HK-2 (cell line): Measurements from ENCODE around the gene PCDHB6.
A peak's percentile ranks its signal among the peaks of the same experiment; 100 is the strongest.
"Not testable (repeated sequence)": the region's sequence is repeated elsewhere in the genome, so short reads cannot be mapped to it uniquely, and the experiment has no call there.

Source experiments
- DNase-seq: peaks from one replicate; pipeline ENCODE4 v3.0.0-alpha.2; 2018; ENCODE audit not compliant: unreplicated experiment

PCDHB6 gene

DNA sequence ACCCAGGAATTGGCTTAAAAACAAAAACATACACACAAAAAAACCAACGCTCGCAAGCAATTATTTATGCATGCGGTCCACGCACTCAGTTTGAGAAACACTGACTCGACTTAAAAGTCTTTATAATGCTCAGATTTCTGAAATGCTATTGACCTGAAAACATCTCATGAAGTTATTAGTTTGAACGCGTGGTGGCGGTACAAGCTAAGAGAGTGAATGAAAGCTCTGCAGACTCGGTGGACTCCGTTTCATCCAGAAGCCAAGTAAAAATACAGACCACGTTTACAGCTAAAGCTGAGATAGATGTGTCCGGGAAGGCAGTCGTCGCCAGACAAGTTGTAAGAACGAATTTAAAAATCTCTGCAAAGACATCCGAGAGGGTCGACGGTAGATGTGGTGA, at the start of gene PCDHB6:
Gene PCDHB6, plus strand, starts transcription at position 246 of the 400 bp plus-strand sequence. CDS start 201 bp downstream, outside the sequence.
- DNase-seq, result no peak

DNA sequence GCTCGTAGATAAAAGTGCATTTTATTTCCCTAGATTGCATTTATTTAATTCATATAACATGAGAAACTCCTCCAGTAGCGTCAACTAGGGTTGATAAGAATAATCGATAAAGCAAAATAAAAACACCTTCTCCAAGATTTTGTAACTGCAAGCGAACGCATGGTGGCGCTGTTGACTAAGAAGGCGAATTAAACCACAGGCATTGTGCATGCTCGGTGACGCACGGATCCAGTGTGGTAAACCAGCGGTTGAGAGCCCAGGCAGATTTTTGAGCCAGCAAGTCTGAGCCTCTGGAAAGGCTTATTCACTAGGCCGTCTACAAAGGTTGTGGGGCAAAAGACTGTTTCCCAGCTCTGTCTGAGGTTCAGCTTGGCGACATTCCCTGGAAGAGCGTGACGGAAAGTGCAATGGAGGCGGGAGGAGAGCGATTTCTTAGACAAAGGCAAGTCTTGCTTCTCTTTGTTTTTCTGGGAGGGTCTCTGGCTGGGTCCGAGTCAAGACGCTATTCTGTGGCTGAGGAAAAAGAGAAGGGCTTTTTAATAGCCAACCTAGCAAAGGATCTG, 49.5 kb upstream of the PCDHB6 start, which contains the start of gene PCDHB3:
Gene PCDHB3, plus strand, starts transcription at position 231 of the 563 bp plus-strand sequence. Its CDS starts 177 bp downstream, at position 408.
- DNase-seq, result peak; percentile 65

DNA sequence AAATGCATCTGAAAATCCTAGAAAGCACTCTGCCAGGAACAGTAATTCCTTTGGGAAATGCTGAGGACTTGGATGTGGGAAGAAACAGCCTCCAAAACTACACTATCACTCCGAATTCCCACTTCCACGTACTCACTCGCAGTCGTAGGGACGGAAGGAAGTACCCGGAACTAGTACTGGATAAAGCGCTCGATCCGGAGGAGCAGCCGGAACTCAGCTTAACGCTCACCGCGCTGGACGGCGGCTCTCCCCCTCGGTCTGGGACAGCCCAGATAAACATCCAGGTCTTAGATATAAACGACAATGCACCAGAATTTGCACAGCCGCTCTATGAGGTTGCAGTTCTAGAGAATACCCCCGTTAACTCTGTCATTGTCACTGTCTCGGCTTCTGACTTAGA, 48.8 kb upstream of the PCDHB6 start:
- no peak for DNase-seq

- not testable (repeated sequence) for DNase-seq
Observed at GRCh38 chr5:141102070-141102469, 47.8 kb upstream of the PCDHB6 start.

GRCh38 chr5:141102471-141102870, 47.4 kb upstream of the PCDHB6 start:
- DNase-seq, result not testable (repeated sequence)

DNA sequence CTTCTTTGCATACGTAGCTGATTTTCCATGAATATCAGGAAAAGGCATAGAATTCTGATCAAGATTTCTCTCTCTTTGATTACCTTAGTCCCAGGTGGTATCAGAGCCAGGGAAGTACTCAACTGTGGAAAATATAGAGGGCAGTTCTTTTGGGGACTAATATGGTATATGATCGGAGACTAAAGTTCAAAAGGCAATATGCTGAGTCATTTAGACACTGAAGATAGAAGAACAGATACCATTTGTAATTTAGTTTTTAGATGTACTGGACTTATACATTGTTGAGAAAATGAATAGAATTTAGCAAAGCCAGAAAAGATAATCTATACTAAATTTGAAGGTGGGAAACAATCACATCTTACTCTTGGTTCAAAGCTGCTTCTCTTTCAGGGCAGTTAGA, 44.5 kb upstream of the PCDHB6 start:
- no peak for DNase-seq

DNA sequence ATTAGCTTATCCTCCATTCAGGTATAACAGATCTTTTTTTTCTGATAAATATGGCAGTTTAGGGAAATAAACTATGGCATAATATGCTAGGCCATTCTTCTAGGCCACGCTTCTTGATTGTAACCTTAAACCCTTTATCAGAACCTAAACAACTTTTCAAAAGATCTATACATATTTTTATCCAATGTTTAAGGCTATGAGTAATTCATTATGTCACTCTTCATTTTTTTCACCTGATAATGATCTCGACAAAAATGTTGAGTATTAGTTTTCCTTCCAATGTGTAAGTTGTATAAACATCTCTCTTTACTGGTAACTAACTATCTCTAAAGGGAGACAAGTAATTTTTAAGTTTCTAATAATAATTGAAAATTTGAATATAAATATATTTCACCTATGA, 30.6 kb upstream of the PCDHB6 start:
- DNase-seq, result no peak

DNA sequence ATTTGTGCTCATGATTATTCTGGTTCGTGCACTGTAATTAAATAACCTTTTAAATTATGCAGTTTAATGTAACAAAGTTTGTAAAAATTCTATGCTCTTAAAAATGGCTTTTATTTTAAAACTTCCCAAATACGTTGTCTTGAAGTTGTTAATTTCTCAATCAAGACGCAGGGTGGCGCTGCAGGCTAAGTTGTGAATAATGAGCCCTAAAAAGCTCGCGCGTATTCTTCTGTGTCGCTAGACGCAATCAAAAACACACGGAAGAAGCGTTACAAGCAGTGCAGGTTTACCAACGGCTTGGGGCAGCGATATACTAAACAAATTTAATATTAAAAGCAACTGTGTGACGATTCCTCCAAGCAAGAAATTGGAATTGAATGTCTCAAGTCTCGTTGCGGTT, 28.3 kb upstream of the PCDHB6 start, which contains the start of gene PCDHB4:
Gene PCDHB4, plus strand, starts transcription at position 256 of the 400 bp plus-strand sequence. CDS start 181 bp downstream, outside the sequence.
- no peak for DNase-seq

- DNase-seq, result no peak
Observed at GRCh38 chr5:141121985-141122384, 27.9 kb upstream of the PCDHB6 start.

GRCh38 chr5:141123396-141124135, 26.3 kb upstream of the PCDHB6 start:
- not testable (repeated sequence) for DNase-seq

- DNase-seq, result no peak
Observed at GRCh38 chr5:141127305-141127704, 22.6 kb upstream of the PCDHB6 start.

- DNase-seq, result no peak
Observed at GRCh38 chr5:141135030-141135717, 14.7 kb upstream of the PCDHB6 start, which contains the start of gene PCDHB5. Gene PCDHB5 (plus strand): TSS chr5:141135206. CDS start chr5:141135435, 229 bp downstream.

- no peak for DNase-seq
Observed at GRCh38 chr5:141135718-141136266, 14.1 kb upstream of the PCDHB6 start.

DNA sequence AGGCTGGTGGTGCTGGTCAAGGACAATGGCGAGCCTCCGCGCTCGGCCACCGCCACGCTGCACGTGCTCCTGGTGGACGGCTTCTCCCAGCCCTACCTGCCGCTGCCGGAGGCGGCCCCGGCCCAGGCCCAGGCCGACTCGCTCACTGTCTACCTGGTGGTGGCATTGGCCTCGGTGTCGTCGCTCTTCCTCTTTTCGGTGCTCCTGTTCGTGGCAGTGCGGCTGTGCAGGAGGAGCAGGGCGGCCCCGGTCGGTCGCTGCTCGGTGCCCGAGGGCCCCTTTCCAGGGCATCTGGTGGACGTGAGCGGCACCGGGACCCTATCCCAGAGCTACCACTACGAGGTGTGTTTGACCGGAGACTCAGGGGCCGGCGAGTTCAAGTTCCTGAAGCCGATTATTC, 12.5 kb upstream of the PCDHB6 start:
- not testable (repeated sequence) for DNase-seq

DNA sequence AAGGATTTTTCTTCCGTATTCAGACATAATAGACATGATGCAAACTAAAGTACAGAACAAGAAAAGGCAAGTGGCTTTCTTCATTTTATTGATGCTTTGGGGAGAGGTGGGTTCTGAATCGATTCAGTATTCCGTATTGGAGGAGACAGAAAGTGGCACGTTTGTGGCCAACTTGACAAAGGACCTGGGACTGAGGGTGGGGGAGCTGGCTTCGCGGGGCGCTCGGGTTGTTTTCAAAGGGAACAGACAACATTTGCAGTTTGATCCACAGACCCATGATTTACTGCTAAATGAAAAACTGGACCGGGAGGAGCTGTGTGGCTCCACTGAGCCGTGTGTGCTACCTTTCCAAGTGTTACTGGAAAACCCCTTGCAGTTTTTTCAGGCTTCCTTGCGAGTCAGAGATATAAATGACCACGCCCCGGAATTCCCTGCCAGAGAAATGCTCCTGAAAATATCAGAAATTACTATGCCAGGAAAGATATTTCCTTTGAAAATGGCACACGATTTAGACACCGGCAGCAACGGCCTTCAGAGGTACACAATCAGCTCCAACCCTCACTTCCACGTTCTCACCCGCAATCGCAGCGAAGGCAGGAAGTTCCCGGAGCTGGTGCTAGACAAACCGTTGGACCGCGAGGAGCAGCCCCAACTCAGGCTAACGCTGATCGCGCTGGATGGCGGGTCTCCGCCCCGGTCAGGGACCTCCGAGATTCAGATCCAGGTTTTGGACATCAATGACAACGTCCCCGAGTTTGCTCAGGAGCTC, 551 bp downstream of the PCDHB6 start:
- DNase-seq, result no peak

DNA sequence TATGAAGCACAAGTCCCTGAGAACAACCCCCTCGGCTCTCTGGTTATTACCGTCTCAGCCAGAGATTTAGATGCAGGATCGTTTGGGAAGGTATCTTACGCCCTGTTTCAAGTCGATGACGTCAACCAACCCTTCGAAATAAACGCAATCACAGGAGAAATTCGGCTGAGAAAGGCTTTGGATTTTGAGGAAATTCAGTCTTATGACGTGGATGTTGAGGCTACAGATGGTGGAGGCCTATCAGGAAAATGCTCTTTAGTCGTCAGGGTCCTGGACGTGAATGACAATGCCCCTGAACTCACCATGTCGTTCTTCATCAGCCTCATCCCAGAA, 1.1 kb downstream of the PCDHB6 start:
- DNase-seq, result no peak

DNA sequence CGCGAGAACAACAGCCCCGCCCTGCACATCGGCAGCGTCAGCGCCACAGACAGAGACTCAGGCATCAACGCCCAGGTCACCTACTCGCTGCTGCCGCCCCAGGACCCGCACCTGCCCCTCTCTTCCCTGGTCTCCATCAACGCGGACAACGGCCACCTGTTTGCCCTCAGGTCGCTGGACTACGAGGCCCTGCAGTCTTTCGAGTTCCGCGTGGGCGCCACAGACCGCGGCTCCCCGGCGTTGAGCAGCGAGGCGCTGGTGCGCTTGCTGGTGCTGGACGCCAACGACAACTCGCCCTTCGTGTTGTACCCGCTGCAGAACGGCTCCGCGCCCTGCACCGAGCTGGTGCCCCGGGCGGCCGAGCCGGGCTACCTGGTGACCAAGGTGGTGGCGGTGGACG, 1.8 kb downstream of the PCDHB6 start:
- DNase-seq, result not testable (repeated sequence)

GRCh38 chr5:141152096-141152495, 2.2 kb downstream of the PCDHB6 start:
- DNase-seq, result not testable (repeated sequence)

GRCh38 chr5:141155540-141156374, 5.9 kb downstream of the PCDHB6 start:
- DNase-seq, result no peak

DNA sequence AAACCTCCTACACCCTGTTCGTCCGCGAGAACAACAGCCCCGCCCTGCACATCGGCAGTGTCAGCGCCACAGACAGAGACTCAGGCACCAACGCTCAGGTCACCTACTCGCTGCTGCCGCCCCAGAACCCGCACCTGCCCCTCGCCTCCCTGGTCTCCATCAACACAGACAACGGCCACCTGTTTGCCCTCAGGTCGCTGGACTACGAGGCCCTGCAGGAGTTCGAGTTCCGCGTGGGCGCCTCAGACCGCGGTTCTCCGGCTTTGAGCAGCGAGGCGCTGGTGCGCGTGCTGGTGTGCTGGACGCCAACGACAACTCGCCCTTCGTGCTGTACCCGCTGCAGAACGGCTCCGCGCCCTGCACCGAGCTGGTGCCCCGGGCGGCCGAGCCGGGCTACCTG, 7.5 kb downstream of the PCDHB6 start:
- not testable (repeated sequence) for DNase-seq

DNA sequence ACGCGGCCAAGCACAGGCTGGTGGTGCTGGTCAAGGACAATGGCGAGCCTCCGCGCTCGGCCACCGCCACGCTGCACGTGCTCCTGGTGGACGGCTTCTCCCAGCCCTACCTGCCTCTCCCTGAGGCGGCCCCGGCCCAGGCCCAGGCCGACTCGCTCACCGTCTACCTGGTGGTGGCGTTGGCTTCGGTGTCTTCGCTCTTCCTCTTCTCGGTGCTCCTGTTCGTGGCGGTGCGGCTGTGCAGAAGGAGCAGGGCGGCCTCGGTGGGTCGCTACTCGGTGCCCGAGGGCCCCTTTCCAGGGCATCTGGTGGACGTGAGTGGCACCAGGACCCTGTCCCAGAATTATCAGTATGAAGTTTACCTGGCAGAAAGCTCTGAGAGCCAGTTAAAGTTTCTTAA, 8.0 kb downstream of the PCDHB6 start:
- DNase-seq, result not testable (repeated sequence)
